AG04450 (cell line): Measurements from ENCODE around the gene ARHGAP24. TPM values are rescaled to one million over a fixed set of nuclear protein-coding genes. Genes with fewer than 3 reads are reported as not detected.

ENCODE experiments used
- CTCF ChIA-PET: fragments of 300-600, 350-600 bp; formaldehyde crosslinking; extraction: SDS; loops from one replicate; lab custom pipeline; 2022; ENCODE audit warnings: antibody characterized with exemption, inconsistent platforms; lab: Charles Lee
- POLR2A ChIA-PET: fragments of 350-600 bp; formaldehyde crosslinking; extraction: SDS; loops from one replicate; lab custom pipeline; 2021; ENCODE audit warnings: antibody characterized with exemption, inconsistent platforms; lab: Yijun Ruan, JAX
- DNase-seq: peaks from one replicate; pipeline ENCODE4 v3.0.0-alpha.2; 2011; ENCODE audit warnings: low read depth, low spot score
- H3K27ac ChIP-seq: one replicate; pipeline ENCODE4 v1.5.1; 2012; ENCODE audit warnings: low read depth, low read length, control low read depth
- H3K27me3 ChIP-seq: one replicate; pipeline ENCODE4 v1.6.0; 2012; ENCODE audit warnings: low read length; ENCODE audit not compliant: control insufficient read depth, insufficient read depth
- H3K4me3 ChIP-seq: 2 replicates; pipeline ENCODE4 v1.5.1; 2011; ENCODE audit warnings: mild to moderate bottlenecking, low read depth, low read length, control low read depth
- H3K9me3 ChIP-seq: 2 replicates; pipeline ENCODE4 v1.5.1; 2012; ENCODE audit warnings: low read length; ENCODE audit not compliant: control insufficient read depth, insufficient read depth
- polyA plus RNA-seq: library from polyadenylated mRNA; depleted of rRNA; stranded (reverse); fragments of >200 nt; gene quantifications from 2 replicates; pipeline ENCODE4 v1.2.3, GENCODE V29; 2011
- TF ChIP-seq, protein P1 (sequence below): IDR thresholded peaks from 2 replicates; pipeline ENCODE4 v1.5.1; 2011; ENCODE audit warnings: low read depth, low read length, control low read depth, inconsistent platforms

Gene ARHGAP24
- polyA plus RNA-seq, 1 experiment = 16.8 TPM

DNA sequence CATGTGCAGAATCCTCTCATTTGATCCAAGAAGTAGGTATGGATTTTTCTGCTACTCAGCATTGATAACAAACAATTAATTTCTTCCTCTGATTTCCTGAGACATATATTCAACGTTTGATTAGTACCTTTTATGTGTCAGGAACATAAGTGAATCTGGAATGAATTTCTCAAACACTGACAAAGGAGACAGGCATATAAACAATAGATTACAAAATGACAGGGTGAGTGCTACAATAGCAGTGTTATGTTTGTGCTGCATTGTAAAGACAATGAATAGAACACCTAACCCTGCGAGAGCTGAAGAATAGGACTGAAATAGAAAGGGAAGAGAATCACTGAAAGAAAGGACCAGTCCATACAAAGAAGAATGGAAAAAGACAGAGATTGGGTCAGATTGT is 52.9 kb downstream of the ARHGAP24 start:
- ChIA-PET CTCF (no interaction called here), POLR2A (no interaction called here)
- Histone ChIP-seq H3K27ac (no peak overlapping the region), H3K27me3 (no peaks in the 10 kb centered on the region), H3K4me3 (no peak overlapping the region), H3K9me3 (no peaks in the 10 kb centered on the region)
- TF ChIP-seq, protein P1, sequence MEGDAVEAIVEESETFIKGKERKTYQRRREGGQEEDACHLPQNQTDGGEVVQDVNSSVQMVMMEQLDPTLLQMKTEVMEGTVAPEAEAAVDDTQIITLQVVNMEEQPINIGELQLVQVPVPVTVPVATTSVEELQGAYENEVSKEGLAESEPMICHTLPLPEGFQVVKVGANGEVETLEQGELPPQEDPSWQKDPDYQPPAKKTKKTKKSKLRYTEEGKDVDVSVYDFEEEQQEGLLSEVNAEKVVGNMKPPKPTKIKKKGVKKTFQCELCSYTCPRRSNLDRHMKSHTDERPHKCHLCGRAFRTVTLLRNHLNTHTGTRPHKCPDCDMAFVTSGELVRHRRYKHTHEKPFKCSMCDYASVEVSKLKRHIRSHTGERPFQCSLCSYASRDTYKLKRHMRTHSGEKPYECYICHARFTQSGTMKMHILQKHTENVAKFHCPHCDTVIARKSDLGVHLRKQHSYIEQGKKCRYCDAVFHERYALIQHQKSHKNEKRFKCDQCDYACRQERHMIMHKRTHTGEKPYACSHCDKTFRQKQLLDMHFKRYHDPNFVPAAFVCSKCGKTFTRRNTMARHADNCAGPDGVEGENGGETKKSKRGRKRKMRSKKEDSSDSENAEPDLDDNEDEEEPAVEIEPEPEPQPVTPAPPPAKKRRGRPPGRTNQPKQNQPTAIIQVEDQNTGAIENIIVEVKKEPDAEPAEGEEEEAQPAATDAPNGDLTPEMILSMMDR = no peak
- DNase-seq = no peak

DNA sequence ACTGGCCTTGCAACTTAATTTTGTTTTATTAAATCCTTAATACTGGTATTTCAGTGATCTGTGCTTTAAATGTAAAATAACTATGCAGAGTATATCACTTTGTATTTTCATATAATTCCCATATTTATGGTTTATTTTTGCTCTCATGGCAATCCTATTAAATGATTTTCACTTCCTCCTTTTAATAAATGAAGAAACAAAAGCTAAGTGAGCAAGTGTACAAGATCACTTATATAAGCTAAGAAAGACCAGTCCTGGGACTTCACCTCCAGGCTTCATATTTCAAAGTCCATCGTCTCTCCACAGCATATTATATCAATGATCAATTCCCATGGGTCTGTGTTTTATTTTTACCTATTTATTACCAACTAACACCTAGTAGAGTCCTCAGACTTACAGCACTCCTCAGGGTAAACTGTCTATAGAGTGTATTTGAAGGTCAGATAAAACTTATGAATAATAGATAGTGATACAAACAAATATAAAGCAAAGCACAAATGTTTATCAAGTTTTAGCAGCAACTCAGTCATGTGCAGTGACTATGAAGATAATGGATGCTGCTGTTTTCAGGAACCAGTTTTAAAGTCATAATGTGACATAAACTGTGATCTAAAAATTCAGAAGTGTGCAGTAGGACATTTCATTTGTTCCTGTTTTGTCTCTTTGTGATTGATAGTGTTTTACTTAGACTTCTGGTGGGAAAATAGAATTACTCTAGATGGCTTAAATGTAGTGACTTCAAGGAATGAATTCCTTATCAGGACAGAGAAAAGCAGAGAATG is 56.8 kb downstream of the ARHGAP24 start:
- H3K4me3 ChIP-seq = no peak overlapping the region
- ChIA-PET POLR2A (no interaction called here), CTCF (no interaction called here)
- H3K27ac ChIP-seq = no peak overlapping the region
- no peaks in the 10 kb centered on the region for H3K27me3 ChIP-seq
- no peak for DNase-seq
- no peaks in the 10 kb centered on the region for H3K9me3 ChIP-seq
- TF ChIP-seq, protein P1 = no peak

DNA sequence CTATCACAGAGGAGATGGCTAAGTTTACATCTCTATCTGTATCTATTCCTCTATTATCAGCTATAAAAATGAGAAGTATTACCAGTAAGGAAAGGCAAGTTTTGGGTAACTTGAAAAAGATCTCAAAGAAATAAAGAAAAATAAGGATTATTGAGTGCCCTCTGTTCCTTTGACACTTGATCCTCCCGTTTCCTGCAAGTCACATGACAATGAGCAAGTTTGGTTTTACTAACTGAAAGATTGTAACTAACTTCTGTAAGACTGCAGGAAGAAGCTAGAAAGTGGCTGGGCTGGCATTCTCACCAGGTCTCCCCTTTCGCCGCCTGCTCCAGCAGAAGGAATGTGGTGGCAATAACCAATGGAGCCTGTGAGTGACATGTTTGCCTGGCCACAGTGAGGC is 59.2 kb downstream of the ARHGAP24 start:
- no peak overlapping the region for H3K4me3 ChIP-seq
- no peak overlapping the region for H3K27ac ChIP-seq
- CTCF ChIA-PET = no interaction called here
- TF ChIP-seq, protein P1 = no peak
- POLR2A ChIA-PET = no interaction called here
- H3K27me3 ChIP-seq = no peaks in the 10 kb centered on the region
- no peak for DNase-seq
- no peaks in the 10 kb centered on the region for H3K9me3 ChIP-seq

DNA sequence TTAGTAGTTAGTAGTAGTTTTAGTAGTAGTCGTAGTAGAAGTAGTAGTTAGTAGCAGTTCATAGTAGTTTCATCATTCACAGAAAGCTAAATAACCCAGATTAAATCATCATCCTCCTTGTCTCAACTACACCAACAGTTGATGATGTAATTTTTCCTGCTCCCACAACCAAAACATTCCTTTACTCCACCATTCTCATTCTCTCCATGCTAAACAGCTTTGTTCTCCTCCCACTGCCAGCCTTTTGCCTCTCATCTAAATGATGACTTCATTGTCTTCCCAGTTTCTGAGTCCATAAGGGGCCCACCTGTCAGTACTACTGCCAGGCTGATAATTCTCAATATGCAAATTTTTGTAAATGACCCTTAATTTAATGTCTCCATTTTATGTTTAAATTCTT is 68.9 kb downstream of the ARHGAP24 start:
- ChIA-PET CTCF (interaction anchor here (1.0 kb wide), 1 partner anchor 186 kb away, joined by 3 read pairs; no protein-coding TSS in a partner anchor), POLR2A (no interaction called here)
- Histone ChIP-seq H3K4me3 (no peak overlapping the region), H3K9me3 (no peaks in the 10 kb centered on the region), H3K27me3 (no peaks in the 10 kb centered on the region), H3K27ac (no peak overlapping the region)
- TF ChIP-seq, protein P1 = no peak
- DNase-seq = no peak

DNA sequence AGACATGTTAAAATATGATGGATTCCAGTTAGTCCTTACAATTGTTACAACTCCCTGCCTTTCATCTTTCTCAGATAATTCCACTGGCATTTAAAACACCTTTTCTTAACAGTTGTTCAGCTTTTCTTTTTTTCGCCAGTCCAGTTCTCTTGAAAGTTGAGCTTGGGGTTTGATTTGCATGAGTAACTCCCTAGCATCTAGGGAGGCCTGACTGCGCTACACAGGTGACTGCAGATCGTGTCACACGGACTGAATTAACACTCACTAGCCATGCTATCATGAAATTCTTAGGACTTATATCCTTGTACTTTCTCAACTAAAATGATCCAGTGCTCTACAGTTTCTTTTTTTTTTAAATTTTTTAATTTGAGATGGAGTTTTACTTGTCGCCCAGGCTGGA is 69.8 kb downstream of the ARHGAP24 start:
- H3K9me3 ChIP-seq = no peaks in the 10 kb centered on the region
- TF ChIP-seq, protein P1 = no peak
- CTCF ChIA-PET = interaction anchor here (1.0 kb wide), 1 partner anchor 185 kb away, joined by 3 read pairs; no protein-coding TSS in a partner anchor

More for the DNA sequence above, 69.8 kb downstream of the ARHGAP24 start:
- no peak overlapping the region for H3K27ac ChIP-seq
- no peak for DNase-seq
- H3K4me3 ChIP-seq = no peak overlapping the region
- H3K27me3 ChIP-seq = no peaks in the 10 kb centered on the region
- POLR2A ChIA-PET = no interaction called here
